Rectal smooth muscle tissue (tissue), 1 donor: ENCODE results near the gene CLCN1.

ENCODE experiments used
- H3K27ac ChIP-seq: one replicate; pipeline ENCODE4 v1.7.0; 2013; ENCODE audit warnings: low read depth, low read length, inconsistent platforms
- H3K27me3 ChIP-seq: one replicate; pipeline ENCODE4 v1.7.0; 2013; ENCODE audit warnings: low read length; ENCODE audit not compliant: control insufficient read depth, insufficient read depth
- H3K36me3 ChIP-seq: one replicate; pipeline ENCODE4 v1.7.0; 2013; ENCODE audit warnings: low read length; ENCODE audit not compliant: control insufficient read depth, insufficient read depth
- H3K4me1 ChIP-seq: one replicate; pipeline ENCODE4 v1.7.0; 2013; ENCODE audit warnings: low read length; ENCODE audit not compliant: control insufficient read depth, insufficient read depth
- H3K4me3 ChIP-seq: one replicate; pipeline ENCODE4 v1.7.0; 2013; ENCODE audit warnings: low read length
- H3K9ac ChIP-seq: one replicate; pipeline ENCODE4 v1.7.0; 2013; ENCODE audit warnings: low read length

Gene CLCN1

DNA sequence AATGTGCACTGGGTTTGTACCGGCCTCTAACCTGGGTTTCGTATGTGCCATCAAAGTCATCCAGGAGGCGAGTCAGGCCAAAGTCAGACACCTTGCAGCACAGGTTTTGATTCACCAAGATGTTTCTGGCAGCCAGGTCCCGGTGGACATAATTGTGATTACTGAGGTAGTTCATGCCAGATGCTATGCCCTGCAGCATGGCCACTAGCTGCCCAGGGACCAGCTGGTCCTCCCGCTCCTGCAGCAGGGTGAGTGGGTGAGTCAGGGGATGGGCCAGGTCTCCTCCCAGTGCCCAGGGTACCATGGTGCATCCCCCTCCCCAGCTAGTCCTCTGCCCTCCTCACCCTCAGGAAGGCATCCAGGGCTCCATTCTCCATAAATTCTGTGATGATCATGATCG lies 78.9 kb downstream of the CLCN1 start:
- no peaks in the 10 kb centered on the region for H3K27me3 ChIP-seq
- H3K27ac ChIP-seq, result no peak overlapping the region
- peaks cover 18% of the 10 kb centered on the region for H3K4me1 ChIP-seq
- no peak overlapping the region for H3K4me3 ChIP-seq
- H3K9ac ChIP-seq, result no peak overlapping the region
- peaks cover 9% of the 10 kb centered on the region for H3K36me3 ChIP-seq

DNA sequence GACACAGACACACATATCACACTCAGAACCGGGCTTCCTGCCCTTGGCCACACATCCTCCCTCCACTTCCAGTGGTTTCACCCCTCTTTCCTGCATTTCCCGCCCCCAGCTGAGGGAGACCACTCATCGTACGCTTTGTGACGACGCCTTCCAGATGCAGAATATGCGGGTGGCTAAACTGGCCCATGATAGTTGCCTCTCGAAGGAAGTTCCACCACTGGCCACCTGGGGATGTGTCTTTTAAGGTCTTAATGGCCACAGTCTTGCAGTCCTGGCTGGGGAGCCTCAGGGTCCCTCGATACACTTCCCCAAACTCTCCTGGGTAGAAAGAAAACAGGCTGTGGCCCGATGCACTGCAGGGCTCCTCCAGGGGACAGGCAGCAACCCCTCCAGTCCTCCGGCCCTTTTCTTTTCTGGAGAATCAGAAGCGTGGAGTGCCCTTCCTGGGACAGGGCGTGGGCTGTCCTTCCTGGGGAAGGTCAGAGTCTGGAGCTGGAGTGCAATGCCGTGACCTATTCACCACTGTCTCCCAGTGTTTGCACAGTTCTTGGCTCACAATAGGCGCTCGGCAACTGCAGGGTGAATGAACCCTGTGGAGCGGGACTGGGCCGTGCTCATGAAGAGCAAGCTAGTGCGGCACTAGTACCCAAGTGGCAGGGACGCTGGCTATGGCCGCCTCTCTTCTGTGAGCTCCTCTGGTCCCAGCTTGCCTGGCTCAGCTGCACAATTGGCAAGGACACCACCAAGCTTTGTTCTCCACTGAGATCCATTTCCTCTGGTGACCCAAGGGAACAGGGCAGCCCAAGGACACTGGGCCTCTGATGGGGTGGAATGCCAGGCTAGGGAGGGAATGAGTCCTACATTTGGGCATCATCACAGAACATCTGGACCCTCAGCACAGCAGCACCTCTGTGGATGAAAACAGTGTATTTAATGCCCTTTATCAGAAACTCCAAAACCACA lies 79.6 kb downstream of the CLCN1 start:
- Histone ChIP-seq H3K4me3 (no peak overlapping the region), H3K27me3 (no peaks in the 10 kb centered on the region), H3K9ac (no peak overlapping the region), H3K36me3 (peaks cover 5% of the 10 kb centered on the region), H3K27ac (no peak overlapping the region), H3K4me1 (peaks cover 17% of the 10 kb centered on the region)

DNA sequence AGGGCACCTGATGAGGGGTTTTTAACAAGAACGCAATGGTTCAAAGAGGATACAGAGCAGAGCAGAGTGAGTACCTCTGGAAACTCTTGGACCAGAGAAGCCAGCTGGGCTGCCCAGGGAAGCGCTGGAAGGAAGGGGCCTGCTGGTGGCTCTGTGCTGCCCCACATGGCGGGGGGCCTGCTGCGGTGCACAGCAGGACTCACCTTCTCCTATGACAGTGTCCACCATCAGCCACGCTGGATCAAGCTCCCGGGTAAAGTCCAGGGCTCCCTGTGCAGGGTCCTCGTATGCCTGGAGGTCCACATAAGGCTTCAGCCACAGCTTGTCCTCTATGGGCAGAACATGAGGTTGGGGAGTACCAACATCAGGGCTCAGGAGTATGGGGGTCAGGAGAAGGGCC lies 80.3 kb downstream of the CLCN1 start:
- no peaks in the 10 kb centered on the region for H3K27me3 ChIP-seq
- peaks cover 5% of the 10 kb centered on the region for H3K36me3 ChIP-seq
- no peak overlapping the region for H3K27ac ChIP-seq
- H3K4me1 ChIP-seq, result peaks cover 10% of the 10 kb centered on the region
- H3K4me3 ChIP-seq, result no peak overlapping the region
- no peak overlapping the region for H3K9ac ChIP-seq

DNA sequence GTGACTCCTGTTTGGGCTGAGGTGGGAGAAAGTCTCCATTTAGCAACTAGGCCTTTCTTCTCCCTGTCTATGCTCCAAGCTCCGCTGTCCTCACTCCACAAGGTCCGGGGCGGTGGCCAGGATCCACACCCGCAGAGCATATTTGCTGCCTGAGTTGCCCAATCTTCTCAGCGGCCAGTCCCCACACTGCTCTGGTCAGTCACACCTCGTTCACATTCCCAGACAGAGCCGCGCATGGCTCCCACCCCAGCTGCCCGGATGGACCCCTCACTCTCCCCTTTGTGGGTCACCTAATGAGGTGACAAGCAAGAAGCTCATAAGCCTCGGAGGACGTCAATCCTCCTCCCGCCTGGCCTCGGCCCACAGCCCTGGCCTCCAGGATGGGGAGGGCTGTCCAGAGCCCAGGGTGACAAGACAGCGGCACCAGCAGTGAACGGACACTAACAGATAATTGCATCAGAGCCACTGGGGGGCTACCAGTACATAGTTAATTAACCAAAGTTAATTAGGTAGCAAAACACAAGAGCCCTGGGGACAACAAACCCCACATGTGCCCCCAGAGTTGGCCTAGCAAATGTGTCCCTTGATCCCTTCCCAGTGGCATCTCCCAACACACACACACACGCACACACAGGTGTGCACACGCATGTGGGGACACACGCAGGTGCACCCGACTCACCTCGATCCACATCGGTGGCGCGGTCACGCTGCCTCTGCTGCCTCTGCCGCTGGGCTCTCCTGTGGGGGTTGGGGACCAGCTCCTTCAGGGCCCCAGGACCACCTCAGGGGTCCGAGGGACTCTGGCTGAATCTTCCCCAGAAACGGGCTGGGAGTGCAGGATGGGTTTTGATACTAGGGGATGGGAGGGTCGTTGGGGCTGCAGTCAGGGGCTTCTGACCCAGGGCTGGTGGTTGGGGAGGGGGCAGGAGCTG lies 81.0 kb downstream of the CLCN1 start:
- Histone ChIP-seq H3K9ac (no peak overlapping the region), H3K4me1 (peaks cover 3% of the 10 kb centered on the region), H3K4me3 (no peak overlapping the region), H3K27me3 (no peaks in the 10 kb centered on the region), H3K36me3 (no peaks in the 10 kb centered on the region), H3K27ac (no peak overlapping the region)

DNA sequence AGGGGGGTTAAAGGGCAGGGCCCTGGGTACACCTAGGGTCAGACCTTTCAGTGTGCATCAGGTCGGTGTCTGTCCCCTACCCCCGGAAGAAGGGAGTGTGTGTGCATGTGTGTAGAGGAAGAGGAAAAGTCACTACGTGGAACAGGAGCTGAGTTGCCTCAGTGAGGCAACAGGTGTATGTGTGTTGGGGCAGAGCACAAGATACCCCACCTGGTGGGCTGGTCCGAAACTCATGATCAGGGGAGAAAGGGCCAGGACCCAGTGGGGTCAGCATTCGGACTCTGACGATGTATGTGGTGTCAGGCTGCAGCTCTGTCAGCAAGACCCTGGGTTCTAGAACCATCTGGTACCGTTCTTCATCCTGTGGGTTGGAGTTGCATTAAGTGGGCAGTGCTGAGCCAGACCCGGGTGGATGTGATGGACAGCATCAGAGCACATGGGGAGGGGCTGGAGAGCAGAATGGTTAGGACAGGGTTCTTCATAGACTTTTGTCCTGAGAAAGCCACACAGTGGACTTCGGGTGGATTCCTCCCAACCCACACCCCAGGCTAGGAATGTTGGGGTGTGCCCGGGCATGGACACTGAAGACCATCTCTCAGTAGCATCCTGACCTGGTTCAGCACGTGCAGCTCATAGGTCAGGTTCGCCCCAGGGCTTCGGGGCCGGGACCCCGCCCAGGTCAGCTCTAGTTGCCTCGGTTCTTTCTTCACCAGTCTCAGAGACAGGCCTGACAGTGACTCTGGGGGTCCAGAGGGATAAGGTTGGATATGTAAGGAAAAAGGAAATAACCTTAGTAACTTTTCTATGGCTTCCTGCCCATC lies 82.0 kb downstream of the CLCN1 start:
- Histone ChIP-seq H3K4me3 (no peak overlapping the region), H3K27ac (no peak overlapping the region), H3K36me3 (no peaks in the 10 kb centered on the region), H3K4me1 (no peaks in the 10 kb centered on the region), H3K9ac (no peak overlapping the region), H3K27me3 (no peaks in the 10 kb centered on the region)

DNA sequence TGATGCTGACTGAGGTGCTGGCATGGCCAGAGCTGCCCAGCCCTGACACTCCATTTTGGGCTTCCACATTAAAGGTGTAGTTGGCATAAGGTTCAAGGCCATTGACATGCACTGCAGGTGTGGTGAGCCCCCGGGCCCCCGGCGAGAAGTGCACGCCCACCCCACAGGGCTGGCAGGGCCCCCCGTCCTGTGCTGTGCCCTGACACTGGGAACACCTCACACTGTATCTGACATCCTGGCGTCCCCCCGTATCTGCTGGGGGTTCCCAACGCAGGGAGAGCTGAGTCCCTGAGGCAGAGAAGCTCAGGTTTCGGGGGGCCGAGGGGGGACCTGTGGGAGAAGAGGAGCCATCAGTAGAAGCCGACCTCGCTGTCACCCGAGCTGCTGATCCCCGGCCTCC lies 82.7 kb downstream of the CLCN1 start:
- H3K27me3 ChIP-seq, result no peaks in the 10 kb centered on the region
- H3K4me3 ChIP-seq, result no peak overlapping the region
- no peaks in the 10 kb centered on the region for H3K36me3 ChIP-seq
- H3K27ac ChIP-seq, result no peak overlapping the region
- no peak overlapping the region for H3K9ac ChIP-seq
- H3K4me1 ChIP-seq, result no peaks in the 10 kb centered on the region

DNA sequence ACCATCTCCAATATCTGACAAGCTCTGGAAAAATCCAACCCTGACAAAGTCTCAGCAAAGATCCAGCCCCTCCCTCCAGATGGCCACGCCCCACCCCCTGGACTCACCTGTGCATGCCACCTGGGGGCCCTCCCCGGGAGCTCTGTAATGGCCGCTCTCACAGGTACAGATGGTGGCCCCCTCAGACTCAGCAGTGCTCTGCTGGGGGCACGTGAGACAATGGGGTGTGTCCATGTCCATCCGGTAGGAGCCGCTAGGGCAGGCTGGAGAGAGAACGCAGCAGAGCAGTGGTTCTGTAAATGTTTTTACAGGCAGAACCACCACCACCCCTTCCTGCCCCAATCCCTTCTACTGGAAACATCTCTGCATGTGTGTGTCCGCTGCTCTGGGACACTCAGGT lies 83.2 kb downstream of the CLCN1 start:
- H3K27me3 ChIP-seq, result no peaks in the 10 kb centered on the region
- no peak overlapping the region for H3K4me3 ChIP-seq
- H3K36me3 ChIP-seq, result no peaks in the 10 kb centered on the region

DNA sequence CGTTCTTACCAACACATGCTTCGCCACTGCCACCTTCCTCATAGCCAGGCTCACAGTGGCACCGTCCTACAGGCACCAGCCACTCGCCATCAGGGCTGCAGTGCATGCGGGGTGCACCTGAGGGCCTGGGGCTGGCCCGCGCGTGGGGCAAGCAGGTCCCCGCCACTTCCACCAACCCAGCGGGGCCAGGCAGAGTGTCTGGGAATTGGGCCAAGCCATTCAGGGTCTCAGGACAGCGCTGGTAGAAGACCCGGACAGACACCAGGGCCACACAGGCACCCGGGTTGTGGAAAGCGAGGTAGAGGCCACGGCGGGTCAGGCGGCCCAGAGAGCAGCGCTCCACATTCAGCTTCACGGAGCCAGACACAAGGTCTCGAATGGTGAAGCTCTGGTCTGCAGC lies 83.7 kb downstream of the CLCN1 start:
- H3K4me3 ChIP-seq, result no peak overlapping the region
- H3K4me1 ChIP-seq, result no peaks in the 10 kb centered on the region
- H3K36me3 ChIP-seq, result no peaks in the 10 kb centered on the region
- H3K27ac ChIP-seq, result no peak overlapping the region
- no peak overlapping the region for H3K9ac ChIP-seq
- no peaks in the 10 kb centered on the region for H3K27me3 ChIP-seq

More for the DNA sequence above, 83.2 kb downstream of the CLCN1 start:
- Histone ChIP-seq H3K4me1 (no peaks in the 10 kb centered on the region), H3K27ac (no peak overlapping the region), H3K9ac (no peak overlapping the region)

DNA sequence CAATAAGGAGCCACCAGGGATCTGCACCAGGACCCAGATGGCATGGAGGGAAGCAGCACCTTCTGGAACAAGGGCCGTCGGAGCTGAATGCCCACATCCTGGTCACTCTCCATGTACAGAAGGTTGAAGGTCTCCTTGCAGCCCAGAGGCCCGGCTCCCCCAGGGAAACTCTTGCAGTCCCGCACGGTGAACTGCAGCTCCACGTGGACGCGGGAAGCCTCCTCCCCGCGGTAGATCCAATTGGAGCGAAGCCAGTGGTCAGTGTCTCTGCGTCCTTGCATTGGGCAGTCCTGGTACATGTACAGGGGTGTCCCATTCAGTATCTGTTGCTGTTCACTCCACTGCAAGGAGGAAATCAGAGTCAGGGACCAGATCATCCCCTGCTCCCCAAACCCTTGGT lies 85.4 kb downstream of the CLCN1 start:
- Histone ChIP-seq H3K9ac (no peak overlapping the region), H3K27me3 (no peaks in the 10 kb centered on the region), H3K4me1 (no peaks in the 10 kb centered on the region), H3K36me3 (no peaks in the 10 kb centered on the region), H3K4me3 (no peak overlapping the region), H3K27ac (no peak overlapping the region)
